ENCODE results near the gene MDGA2.

The MDGA2 gene

DNA sequence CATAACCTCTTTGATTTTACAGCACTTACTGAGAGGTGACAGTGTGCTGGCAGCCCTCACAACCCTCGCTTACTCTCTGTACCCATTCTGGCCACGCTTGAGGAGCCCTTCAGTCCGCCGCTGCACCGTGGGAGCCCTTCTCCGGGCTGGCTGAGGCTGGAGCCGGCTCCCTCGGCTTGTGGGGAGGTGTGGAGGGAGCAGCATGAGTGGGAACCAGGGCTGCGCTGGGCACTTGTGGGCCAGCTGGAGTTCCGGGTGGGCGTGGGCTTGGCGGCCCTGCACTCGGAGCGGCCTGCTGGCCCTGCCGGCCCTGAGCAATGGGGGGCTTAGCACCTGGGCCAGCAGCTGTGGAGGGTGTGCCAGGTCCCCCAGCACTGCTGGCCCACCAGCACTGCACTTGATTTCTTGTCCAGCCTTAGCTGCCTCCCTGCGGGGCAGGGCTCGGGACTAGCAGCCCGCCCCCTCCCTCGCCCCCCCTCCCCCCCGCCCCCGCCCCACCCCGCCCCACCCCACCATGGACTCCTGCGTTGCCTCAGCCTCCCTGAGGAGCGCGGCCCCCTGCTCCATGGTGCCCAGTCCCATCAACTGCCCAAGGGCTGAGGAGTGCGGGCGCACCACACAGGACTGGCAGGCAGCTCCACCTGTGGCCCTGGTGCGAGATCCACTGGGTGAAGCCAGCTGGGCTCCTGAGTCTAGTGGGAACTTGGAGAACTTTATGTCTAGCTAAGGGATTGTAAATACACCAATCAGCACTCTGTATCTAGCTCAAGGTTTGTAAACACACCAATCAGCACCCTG, 9.9 kb downstream of the MDGA2 start:
- TF ChIP-seq, protein P1, sequence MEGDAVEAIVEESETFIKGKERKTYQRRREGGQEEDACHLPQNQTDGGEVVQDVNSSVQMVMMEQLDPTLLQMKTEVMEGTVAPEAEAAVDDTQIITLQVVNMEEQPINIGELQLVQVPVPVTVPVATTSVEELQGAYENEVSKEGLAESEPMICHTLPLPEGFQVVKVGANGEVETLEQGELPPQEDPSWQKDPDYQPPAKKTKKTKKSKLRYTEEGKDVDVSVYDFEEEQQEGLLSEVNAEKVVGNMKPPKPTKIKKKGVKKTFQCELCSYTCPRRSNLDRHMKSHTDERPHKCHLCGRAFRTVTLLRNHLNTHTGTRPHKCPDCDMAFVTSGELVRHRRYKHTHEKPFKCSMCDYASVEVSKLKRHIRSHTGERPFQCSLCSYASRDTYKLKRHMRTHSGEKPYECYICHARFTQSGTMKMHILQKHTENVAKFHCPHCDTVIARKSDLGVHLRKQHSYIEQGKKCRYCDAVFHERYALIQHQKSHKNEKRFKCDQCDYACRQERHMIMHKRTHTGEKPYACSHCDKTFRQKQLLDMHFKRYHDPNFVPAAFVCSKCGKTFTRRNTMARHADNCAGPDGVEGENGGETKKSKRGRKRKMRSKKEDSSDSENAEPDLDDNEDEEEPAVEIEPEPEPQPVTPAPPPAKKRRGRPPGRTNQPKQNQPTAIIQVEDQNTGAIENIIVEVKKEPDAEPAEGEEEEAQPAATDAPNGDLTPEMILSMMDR (IDR thresholded peaks at IDR 0.05; ENCODE audit: control extremely low read depth, extremely low read depth, low read depth, missing control alignments): no peak
- DNase-seq (ENCODE audit: extremely low spot score): no peak
- ChIA-PET POLR2A (no interaction called here), CTCF (no interaction called here)

DNA sequence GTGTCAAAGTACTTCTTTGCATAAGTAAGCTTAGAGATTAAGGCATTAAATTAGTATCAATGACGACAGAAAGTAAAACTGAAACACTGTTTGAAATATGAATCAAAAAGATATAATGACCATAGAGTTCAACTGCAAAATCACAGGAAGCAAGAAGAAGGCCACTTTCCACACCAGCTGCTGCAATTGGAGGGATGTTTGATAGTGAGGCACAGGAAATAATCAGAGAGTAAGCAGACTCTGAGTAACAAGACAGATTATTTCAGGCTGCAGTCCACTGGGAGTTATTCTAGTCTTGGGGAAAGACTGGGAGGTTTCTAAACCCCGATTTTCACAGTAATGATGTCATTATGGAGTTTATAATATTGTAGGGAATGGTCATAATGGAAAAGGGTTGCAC, 12.9 kb downstream of the MDGA2 start:
- DNase-seq (ENCODE audit: extremely low spot score): no peak
- CTCF ChIA-PET: interaction anchor here (1.9 to 2.7 kb wide), 2 partner anchors 8 to 18 kb away, joined by 3 to 9 read pairs; no protein-coding TSS in a partner anchor
- POLR2A ChIA-PET: no interaction called here
- TF ChIP-seq, protein P1 (IDR thresholded peaks at IDR 0.05; ENCODE audit: control extremely low read depth, extremely low read depth, low read depth, missing control alignments): no peak

DNA sequence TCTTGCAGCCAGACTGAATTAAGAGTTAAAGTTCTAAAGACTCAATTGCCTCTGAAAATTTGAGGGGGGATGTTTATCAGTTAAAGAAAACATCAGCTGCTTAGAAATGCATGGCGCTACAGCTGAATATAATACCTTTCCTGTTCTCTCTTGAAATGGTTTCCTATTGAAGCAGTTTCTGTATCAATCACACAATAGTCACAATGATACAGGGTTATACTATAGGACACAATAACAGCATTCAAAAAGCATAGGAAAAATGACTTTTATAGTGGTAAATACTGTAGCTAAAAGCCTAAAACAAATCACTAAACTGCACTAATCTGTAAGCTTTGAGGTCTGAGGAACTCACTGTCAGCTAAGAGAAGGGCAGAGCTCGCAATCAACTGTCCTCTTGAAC, 15.2 kb downstream of the MDGA2 start:
- POLR2A ChIA-PET: no interaction called here
- TF ChIP-seq, protein P1 (IDR thresholded peaks at IDR 0.05; ENCODE audit: control extremely low read depth, extremely low read depth, low read depth, missing control alignments): no peak
- DNase-seq (ENCODE audit: extremely low spot score): no peak
- CTCF ChIA-PET: interaction anchor here (1.5 to 2.7 kb wide), 2 partner anchors 10 to 32 kb away, joined by 4 to 9 read pairs; no protein-coding TSS in a partner anchor

DNA sequence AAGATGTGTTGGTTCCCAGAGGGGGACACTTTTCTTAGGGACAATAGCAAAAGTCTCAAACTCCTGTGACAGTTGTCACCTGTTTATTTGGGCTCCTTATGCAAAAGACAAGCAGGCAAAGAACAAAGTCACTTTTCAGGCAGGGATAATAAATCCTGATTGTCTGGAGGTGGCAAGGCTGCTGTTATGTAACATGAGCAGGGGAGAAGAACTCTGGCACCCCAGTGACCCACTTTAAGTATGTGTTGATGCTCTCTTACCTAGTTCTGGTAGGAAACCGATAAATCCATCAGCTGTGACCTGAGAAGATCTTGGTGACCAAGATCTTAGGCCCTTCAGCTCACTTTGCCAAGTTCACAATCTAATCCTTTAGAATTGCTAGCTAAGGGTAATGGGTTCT, 17.4 kb downstream of the MDGA2 start:
- DNase-seq (ENCODE audit: extremely low spot score): no peak
- TF ChIP-seq, protein P1 (IDR thresholded peaks at IDR 0.05; ENCODE audit: control extremely low read depth, extremely low read depth, low read depth, missing control alignments): no peak
- CTCF ChIA-PET: interaction anchor here (1.3 kb wide), 1 partner anchor 13 kb away, joined by 3 read pairs; no protein-coding TSS in a partner anchor
- POLR2A ChIA-PET: no interaction called here

DNA sequence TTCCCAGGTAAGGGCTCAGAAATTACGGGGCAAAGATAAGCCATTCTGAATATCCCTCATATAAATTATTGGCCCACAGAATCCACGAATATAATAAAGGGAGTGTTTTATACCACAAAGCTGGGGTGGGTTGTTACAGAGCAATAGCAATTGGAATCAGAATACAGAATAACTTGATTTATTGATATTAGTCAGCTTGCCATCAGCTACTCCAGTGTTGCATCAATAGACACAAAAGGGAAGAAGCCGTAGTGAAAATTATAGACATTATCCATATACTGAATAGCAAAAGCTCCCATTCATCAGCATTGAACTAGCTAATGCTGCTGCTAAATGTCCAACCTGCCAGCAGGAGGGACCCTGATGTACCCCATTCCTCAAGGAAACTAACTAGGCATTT, 18.3 kb downstream of the MDGA2 start:
- TF ChIP-seq, protein P1 (IDR thresholded peaks at IDR 0.05; ENCODE audit: control extremely low read depth, extremely low read depth, low read depth, missing control alignments): no peak
- CTCF ChIA-PET: interaction anchor here (0.9 to 1.3 kb wide), 2 partner anchors 12 to 13 kb away, joined by 3 read pairs; no protein-coding TSS in a partner anchor
- POLR2A ChIA-PET: no interaction called here
- DNase-seq (ENCODE audit: extremely low spot score): no peak

DNA sequence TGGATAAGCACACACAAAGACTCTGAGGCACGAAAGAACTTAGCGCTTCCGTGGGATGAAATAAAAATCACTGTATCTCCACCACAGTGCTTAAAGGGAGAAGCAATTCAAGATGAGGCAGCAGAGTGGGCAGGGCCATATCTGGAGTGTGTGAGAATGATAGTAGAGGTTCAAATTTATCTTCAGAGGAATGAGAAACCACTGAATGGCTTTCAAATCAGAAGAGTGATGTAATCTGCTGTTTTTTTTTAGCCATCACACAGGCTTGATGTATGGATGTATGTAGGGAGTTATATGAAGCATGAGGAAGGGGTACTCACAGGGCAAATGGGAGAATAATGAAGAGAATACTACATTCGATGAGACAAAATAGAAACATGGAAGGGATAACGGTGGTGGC, 24.1 kb downstream of the MDGA2 start:
- TF ChIP-seq, protein P1 (IDR thresholded peaks at IDR 0.05; ENCODE audit: control extremely low read depth, extremely low read depth, low read depth, missing control alignments): no peak
- ChIA-PET CTCF (no interaction called here), POLR2A (no interaction called here)
- DNase-seq (ENCODE audit: extremely low spot score): no peak

Data from GM10248 (cell line).